Activated T-cell treated with anti-CD3 and anti-CD28 coated beads, Interleukin-2, amount 50 U/mL, for 4 hours (primary cell): ENCODE data around the gene SYCE3. TPM values are rescaled to one million over a fixed set of nuclear protein-coding genes. Genes with fewer than 3 reads are reported as not detected.

Experiments used
- ATAC-seq, 2 donors: fragments of 200-7000 bp; cut with Tn5 transposase; one replicate each; pipeline ENCODE4 v1.10.0; 2021
- DNase-seq: peaks from one replicate; pipeline ENCODE4 v3.0.0-alpha.2; 2020
- H3K27me3 Mint-ChIP-seq: one replicate; pipeline ENCODE4 v1.8.0; 2021; ENCODE audit warnings: low read depth, mixed read lengths
- H3K36me3 Mint-ChIP-seq: one replicate; pipeline ENCODE4 v1.8.0; 2022; ENCODE audit warnings: mixed read lengths; ENCODE audit not compliant: insufficient read depth
- H3K4me1 Mint-ChIP-seq: one replicate; pipeline ENCODE4 v1.8.0; 2021; ENCODE audit warnings: low read depth, mixed read lengths
- H3K4me3 Mint-ChIP-seq: one replicate; pipeline ENCODE4 v1.8.0; 2021; ENCODE audit warnings: mild to moderate bottlenecking, moderate library complexity, mixed read lengths
- H3K9me3 Mint-ChIP-seq: one replicate; pipeline ENCODE4 v1.8.0; 2021; ENCODE audit warnings: mixed read lengths
- total RNA-seq, 3 donors: library from RNA; stranded (reverse); gene quantifications; one replicate each; pipeline ENCODE4 v1.2.1, GENCODE V29; 2021

SYCE3 gene
- total RNA-seq, 3 donors from 2014 or later, result not detected

DNA sequence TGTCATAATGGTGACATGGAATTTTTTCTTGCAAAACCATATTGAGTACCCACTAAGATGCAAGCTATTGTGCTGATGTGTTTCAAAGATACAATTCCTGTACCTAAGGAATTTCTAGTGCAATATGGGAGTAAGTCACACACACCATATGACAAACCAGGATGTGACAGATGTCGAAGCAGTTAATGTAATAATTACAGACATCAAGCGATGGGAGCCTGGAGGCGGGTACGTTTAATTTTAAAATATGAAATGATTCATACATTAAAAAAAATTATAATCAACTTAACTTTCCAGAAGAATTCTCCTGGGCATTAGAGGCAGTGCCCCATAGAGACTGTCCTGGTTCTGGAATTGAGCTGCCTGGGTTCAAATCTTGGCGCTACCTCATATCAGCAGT lies 6.0 kb downstream of the SYCE3 start:
- Mint-ChIP-seq H3K4me3 (no peak overlapping the region), H3K4me1 (peaks cover 3% of the 10 kb centered on the region), H3K9me3 (no peaks in the 10 kb centered on the region), H3K36me3 (no peaks in the 10 kb centered on the region), H3K27me3 (no peaks in the 10 kb centered on the region)
- ATAC-seq (no peak), DNase-seq (no peak)

DNA sequence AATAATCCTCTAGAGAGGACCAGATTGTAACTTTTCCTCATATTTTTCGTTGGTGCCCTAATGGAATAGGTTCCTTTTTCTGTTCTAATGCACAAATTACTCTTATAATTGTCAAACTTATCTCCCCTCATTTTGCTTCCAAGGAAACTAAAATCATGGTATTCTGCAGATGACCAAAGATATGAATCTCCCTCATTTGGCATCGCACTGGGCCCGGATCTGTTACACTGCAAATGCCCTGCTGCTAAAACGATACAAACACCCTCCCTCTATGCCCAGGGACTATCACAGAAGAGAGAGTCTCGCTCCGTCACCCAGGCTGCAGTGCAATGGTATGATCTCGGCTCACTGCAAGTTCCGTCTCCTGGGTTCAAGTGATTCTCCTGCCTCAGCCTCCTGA lies 9.4 kb downstream of the SYCE3 start:
- Mint-ChIP-seq H3K36me3 (no peaks in the 10 kb centered on the region), H3K4me3 (no peak overlapping the region), H3K9me3 (no peaks in the 10 kb centered on the region), H3K27me3 (no peaks in the 10 kb centered on the region), H3K4me1 (peaks cover 19% of the 10 kb centered on the region)
- DNase-seq (no peak), ATAC-seq (no peak)

DNA sequence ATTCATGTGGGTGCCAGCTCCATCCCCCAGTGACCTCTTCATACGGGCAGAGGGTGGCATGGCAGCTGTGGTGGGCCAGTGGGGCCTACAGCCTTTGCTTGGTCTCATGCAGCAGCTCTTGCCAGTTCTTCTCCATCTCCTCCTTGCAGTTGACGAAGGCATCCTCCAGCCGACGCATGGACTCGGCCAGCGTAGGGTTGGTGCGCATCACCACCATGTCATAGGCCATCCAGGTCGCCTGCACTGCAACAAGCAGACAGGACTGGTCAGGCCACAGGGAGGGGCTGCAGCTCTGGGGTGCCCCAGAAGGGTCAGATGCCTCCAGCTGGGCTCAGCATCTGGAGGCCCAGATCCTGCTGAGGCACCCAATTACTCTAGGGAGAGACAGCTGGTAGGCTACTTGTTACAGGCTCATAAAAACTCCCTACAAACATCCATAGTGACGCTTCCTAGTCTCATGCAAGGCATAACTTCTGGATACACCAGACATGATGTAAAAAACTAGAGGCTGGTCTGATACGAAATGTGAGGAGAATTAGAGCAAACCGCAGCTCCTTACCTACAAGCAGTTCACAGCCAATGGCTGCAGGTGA lies 11.5 kb downstream of the SYCE3 start:
- no peak overlapping the region for H3K4me3 Mint-ChIP-seq
- H3K36me3 Mint-ChIP-seq, result no peaks in the 10 kb centered on the region
- H3K9me3 Mint-ChIP-seq, result no peaks in the 10 kb centered on the region
- peaks cover 22% of the 10 kb centered on the region for H3K4me1 Mint-ChIP-seq
- H3K27me3 Mint-ChIP-seq, result no peaks in the 10 kb centered on the region
- no peak for ATAC-seq
- DNase-seq, result no peak

DNA sequence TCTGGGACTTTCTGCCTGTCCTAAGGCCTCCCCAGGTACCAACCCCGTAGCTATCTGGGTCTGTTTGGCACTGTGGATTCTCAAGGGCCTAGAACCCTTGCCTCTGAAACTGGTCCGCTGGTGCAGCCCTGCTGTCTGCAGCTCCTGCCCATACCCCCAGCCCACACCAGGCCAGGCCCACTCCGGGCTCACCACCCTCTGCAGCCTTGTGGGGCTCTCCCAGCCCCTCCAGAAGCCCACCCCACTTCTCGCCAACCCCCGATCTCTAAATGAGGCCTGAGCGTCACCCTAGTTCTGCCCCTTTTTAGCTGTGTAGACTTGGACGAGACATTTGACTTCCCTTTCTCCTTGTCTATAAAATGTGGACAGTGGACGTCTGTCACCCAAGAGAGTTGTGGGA lies 12.3 kb downstream of the SYCE3 start:
- peaks cover 30% of the 10 kb centered on the region for H3K4me1 Mint-ChIP-seq
- H3K9me3 Mint-ChIP-seq, result no peaks in the 10 kb centered on the region
- no peaks in the 10 kb centered on the region for H3K27me3 Mint-ChIP-seq
- no peaks in the 10 kb centered on the region for H3K36me3 Mint-ChIP-seq
- no peak for ATAC-seq
- DNase-seq, result no peak
- H3K4me3 Mint-ChIP-seq, result peak overlapping the region; percentile 83

DNA sequence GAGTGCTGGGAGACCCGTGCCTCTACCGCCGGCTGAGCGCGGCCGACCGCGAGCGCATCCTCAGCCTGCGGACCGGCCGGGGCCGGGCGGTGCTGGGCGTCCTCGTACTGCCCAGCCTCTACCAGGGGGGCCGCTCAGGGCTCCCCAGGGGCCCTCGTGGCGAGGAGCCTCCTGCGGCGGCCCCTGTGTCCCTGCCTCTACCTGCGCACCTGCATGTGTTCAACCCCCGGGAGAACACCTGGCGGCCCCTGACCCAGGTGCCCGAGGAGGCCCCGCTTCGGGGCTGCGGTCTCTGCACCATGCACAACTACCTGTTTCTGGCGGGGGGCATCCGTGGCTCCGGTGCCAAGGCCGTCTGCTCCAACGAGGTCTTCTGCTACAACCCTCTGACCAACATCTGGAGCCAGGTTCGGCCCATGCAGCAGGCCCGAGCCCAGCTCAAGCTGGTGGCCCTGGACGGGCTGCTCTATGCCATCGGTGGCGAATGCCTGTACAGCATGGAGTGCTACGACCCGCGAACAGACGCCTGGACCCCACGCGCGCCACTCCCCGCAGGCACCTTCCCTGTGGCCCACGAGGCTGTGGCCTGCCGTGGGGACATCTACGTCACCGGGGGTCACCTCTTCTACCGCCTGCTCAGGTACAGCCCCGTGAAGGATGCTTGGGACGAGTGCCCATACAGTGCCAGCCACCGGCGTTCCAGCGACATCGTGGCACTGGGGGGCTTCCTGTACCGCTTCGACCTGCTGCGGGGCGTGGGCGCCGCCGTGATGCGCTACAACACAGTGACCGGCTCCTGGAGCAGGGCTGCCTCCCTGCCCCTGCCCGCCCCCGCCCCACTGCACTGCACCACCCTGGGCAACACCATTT lies 13.6 kb downstream of the SYCE3 start:
- Mint-ChIP-seq H3K36me3 (no peaks in the 10 kb centered on the region), H3K9me3 (no peaks in the 10 kb centered on the region), H3K27me3 (no peaks in the 10 kb centered on the region), H3K4me1 (peaks cover 43% of the 10 kb centered on the region), H3K4me3 (peak overlapping the region; percentile 83)
- DNase-seq, result no peak
- peak; percentile 25 to 29 for ATAC-seq

DNA sequence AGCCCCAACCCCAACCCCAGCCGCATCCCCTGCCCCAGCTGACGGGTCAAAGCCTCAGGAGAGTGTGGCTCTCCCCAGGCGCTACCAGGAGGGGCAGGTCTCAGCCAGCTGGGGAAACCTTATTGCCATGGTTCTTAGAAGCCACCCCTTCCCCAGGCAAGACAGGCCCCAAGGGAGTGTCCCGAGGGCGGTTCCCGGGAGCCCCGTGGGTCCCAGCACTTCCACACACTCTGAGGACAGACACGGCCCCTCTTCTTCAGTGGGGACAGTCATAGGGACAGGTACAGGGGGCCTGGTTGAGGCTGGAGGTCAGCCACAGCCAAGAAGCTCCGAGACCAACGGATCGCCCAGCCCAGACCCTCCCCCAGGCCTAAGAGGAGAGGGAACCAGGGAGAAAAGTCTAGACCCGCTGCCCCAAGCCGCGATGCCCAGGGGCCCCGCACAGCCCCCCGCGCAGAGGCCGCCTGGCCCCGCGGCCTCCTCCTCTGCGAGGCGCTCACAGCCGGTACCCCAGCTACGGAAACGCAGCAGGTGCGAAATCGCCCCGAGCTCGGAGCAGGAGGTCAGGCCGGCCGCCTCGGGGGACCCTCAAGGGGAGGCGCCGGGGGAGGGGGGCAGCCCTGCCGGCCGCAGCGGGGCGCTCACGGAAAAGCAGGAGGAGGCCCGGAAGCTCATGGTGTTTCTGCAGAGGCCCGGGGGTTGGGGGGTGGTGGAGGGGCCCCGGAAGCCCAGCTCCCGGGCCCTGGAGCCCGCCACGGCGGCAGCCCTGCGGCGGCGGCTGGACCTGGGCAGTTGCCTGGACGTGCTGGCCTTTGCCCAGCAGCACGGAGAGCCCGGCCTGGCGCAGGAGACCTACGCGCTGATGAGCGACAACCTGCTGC lies 14.4 kb downstream of the SYCE3 start:
- DNase-seq (peak; percentile 50), ATAC-seq (peak; percentile 61 to 67)
- Mint-ChIP-seq H3K27me3 (no peaks in the 10 kb centered on the region), H3K36me3 (no peaks in the 10 kb centered on the region), H3K4me3 (peak overlapping the region; percentile 70), H3K4me1 (peaks cover 43% of the 10 kb centered on the region), H3K9me3 (no peaks in the 10 kb centered on the region)

DNA sequence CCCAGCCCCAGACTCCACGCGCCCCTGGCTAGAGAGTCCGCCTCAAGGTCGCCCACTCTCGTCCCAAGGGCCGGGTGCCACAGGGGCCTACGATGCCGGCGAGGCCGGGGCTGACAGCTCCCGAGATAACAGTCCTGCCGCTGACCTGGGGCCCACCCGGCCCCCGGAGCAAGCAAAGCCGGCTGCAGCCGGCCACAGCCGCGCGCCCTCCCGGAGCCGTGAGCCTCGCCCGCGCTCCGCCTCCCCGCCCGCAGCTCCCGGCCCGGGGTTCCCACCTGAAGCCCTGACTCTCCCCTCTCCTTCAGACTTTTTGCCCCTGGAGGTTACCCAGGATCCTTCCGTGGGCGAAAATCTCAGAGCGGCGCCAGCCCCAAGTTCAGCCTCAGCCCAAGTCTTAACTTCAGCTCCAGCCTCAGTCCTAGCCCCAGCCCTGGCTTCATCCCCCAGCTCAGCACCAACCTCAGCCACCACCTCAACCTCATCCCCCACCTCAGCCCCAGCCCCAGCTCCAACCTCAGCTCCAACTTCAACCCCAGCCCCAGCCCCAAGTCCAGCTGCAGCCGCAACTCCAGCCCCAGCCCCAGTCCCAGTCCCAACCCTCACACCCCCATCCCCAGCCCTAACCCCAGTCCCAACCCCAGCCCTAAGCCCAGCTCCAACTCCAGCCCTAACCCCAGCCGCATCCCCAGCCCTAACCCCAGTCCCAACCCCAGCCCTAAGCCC lies 15.3 kb downstream of the SYCE3 start:
- peaks cover 46% of the 10 kb centered on the region for H3K4me1 Mint-ChIP-seq
- DNase-seq, result no peak
- no peak overlapping the region for H3K4me3 Mint-ChIP-seq
- no peaks in the 10 kb centered on the region for H3K36me3 Mint-ChIP-seq
- no peaks in the 10 kb centered on the region for H3K27me3 Mint-ChIP-seq
- H3K9me3 Mint-ChIP-seq, result no peaks in the 10 kb centered on the region
- no peak for ATAC-seq

DNA sequence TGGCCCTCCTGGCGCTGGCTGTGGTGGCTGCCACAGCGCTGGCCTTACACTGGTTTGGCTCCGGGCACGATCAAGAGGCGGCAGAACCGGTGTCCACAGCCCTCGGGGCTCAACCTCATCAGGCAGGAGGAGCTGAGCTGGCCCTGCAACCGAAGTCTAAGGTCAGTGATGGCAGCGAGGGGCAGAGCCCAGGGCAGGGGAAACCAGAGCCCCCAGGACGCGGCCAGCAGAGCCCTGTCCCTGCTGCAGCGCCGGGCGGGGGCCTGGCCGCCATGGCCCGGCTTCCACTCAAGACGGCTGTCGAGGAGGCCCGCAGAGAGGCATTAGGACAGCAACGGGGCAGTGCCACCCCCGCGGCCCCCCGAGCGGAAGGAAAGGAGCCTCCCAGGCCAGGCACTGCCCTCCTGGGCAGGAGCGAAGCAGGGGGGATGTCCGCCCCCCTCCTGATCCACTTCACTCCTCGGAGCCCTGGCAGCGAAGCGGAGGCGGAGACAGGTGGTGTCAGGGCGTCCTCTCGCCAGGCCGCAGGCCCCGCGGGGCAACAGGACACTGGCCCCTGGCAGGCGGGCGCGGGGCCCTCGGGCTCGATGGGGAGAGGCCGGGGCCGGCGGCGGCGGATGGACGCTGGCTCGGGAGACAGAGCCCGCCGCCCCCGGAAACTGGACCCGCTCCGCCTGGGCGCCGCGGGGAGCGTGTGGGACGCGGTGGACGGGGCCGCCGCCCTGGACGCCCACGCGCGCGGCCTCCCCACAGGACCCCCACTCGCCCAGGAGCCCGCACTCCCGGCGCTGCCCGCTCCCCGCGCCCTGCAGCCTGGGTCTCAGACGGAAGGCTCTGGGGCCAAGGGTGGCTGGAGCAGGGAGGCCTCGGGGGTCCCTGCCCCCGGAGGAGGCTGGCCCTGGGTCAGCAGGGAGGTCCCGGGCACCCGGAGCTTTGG lies 16.1 kb downstream of the SYCE3 start:
- no peak overlapping the region for H3K4me3 Mint-ChIP-seq
- DNase-seq (no peak), ATAC-seq (no peak)
- no peaks in the 10 kb centered on the region for H3K36me3 Mint-ChIP-seq
- H3K9me3 Mint-ChIP-seq, result no peaks in the 10 kb centered on the region
- no peaks in the 10 kb centered on the region for H3K27me3 Mint-ChIP-seq
- H3K4me1 Mint-ChIP-seq, result peaks cover 53% of the 10 kb centered on the region

DNA sequence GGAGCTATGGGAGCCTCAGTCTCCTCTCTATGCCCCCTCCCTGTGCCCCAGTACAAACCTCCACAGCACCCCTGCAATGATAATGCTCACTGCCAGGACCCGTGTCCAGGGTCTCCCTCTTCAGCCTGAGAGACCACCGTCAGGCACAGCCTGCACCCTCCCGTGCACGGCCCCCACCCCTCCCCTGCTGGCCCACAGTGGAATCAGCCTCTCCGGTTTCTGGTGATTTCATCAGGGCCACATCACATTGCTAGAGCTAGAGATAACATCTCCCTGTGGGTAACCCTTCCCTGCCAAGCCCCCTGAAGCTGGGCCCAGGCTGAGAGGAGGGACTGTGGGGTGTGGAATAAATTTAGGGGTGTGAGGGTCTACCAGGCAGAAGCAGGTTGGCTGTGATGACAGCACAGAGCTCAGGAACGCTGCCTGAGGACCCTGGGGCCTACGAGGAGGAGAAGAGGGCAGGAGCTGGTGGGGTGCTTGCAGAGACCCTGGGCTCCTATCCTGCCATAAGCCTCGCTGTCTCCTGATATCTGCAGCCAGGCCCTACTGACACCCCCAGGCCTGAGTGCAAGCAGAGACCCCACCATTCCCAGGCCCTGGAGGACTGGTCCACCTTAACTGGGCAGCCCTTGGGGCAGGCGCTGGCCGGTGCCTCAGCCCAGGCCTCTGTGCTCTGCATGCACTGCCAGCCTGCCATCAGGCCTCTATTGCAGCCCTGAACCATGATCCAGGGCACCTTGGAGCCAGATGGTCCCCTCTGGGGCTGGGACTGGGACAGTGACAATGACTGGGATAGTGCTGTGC lies 17.0 kb downstream of the SYCE3 start, which contains the start of gene KLHDC7B:
Gene KLHDC7B, plus strand, starts transcription at position 378 of the 804 bp plus-strand sequence. Its CDS starts 345 bp downstream, at position 723.
- no peak for DNase-seq
- ATAC-seq, result peak; percentile 15 to 25
- H3K27me3 Mint-ChIP-seq, result no peaks in the 10 kb centered on the region
- H3K9me3 Mint-ChIP-seq, result no peaks in the 10 kb centered on the region
- no peaks in the 10 kb centered on the region for H3K36me3 Mint-ChIP-seq
- H3K4me1 Mint-ChIP-seq, result peaks cover 58% of the 10 kb centered on the region
- H3K4me3 Mint-ChIP-seq, result peak within 1 kb of the TSS; percentile 61

DNA sequence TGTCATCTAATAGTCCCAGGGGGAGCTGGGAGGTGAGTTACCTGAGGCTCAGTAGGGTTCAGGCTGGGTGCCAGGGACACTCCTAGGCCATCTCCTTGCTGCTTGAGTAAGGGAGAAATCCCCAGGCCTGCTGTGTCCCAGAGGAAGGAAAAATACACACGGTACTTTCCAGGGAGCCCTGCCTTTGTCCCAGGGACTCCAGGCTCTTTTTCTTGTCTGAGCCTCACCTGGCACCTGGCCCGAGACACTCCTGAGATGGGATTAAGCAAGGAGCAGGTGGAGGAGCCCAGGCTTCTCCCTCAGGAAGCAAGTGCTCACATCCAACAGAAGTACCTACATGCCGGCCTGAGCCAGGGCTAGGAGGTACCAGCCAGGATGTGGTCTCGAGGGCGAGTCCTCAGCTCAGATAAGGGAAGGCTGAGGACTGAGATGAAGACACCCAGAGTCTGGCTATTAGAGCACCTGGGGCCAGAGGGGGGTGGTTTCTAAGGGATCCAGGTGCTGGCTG lies 17.9 kb downstream of the SYCE3 start:
- Mint-ChIP-seq H3K9me3 (no peaks in the 10 kb centered on the region), H3K36me3 (no peaks in the 10 kb centered on the region), H3K27me3 (no peaks in the 10 kb centered on the region), H3K4me1 (peaks cover 55% of the 10 kb centered on the region), H3K4me3 (peak overlapping the region; percentile 61)
- ATAC-seq (no peak), DNase-seq (no peak)

DNA sequence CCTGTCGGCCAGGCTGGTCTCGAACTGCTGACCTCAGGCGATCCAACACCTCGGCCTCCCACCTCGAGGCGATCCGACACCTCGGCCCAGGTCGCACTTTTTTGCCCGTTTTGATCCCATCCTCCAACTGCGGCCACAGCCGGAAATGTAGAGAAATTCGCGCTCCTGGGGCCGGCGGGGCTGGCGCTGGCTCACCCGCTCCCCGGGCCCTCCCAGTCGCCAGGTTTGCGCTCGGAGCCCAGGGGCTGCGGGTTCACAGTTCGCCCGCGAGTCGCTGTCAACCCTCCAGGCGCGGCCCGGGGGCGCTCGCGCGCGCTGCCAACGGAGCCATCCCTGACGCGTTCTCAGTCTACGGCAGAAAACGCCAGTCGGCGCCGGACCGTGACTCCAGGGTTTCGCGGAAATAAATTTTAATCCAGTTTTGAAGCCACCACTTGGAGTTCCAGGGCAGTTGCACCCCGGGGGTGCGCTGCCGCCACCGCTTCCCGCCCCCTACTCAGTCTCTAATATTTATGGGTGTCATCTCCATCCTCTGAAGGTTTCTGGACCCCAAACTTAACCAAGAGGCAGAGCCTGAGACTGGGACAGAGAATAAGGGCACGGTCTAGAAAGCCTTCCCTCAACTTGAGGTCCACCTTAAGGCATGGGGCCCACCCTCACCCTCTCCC lies 18.5 kb downstream of the SYCE3 start:
- no peaks in the 10 kb centered on the region for H3K9me3 Mint-ChIP-seq

DNA sequence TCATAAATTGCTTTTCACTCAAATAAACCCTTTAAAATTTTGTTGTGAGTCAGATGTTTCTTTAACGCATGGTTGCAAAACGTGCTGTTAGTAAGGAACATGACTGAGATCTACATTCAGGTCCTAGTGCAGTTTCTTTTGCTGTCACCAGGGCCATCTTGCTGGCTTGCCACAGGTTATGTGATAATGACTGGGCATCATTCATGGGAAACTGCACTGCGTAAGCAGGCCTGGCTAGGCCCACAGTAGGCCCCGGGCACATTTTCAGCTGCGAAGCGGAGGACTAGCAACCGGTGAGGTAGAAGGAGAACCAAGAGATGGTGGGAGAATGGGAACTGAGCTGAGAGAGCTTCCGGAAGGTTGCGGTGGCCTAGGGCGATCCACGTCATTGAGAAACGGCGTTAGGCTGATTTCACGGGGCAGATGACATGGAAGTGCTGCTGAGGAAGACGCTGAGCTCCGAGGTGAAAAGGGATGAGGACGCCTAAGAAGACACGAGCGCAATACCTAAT lies 20.2 kb downstream of the SYCE3 start:
- no peak for DNase-seq
- Mint-ChIP-seq H3K36me3 (no peaks in the 10 kb centered on the region), H3K27me3 (no peaks in the 10 kb centered on the region), H3K9me3 (no peaks in the 10 kb centered on the region), H3K4me3 (peak overlapping the region; percentile 27), H3K4me1 (peaks cover 66% of the 10 kb centered on the region)
- peak; percentile 5 to 20 for ATAC-seq

More for the DNA sequence above, 18.5 kb downstream of the SYCE3 start:
- ATAC-seq (peak; percentile 53 to 54), DNase-seq (peak; percentile 82)
- H3K27me3 Mint-ChIP-seq, result no peaks in the 10 kb centered on the region
- H3K4me3 Mint-ChIP-seq, result peak overlapping the region; percentile 61
- H3K36me3 Mint-ChIP-seq, result no peaks in the 10 kb centered on the region
- H3K4me1 Mint-ChIP-seq, result peaks cover 56% of the 10 kb centered on the region
